Caco-2 (cell line): Measurements from ENCODE around the gene COG8. TPM values are rescaled to one million over a fixed set of nuclear protein-coding genes. Genes with fewer than 3 reads are reported as not detected.

ENCODE experiments used
- BruUV-seq: library from RNA; stranded (reverse); fragments of 400-500 nt; replicated peaks from 2 replicates; lab custom pipeline; 2021; lab: Mats Ljungman, UMichigan
- CTCF ChIA-PET: fragments of 300-600 bp; sonication (Branson Sonifier 250); formaldehyde crosslinking; loops from one replicate; lab custom pipeline; 2022; ENCODE audit warnings: antibody characterized with exemption; lab: Charles Lee
- POLR2A ChIA-PET: fragments of 300-600 bp; sonication (Branson Sonifier 250); formaldehyde crosslinking; loops from one replicate; lab custom pipeline; 2022; ENCODE audit warnings: antibody characterized with exemption; lab: Charles Lee
- DNase-seq, 2 experiments: peaks; one replicate each; pipeline versions ENCODE4 v3.0.0 to v3.0.0-alpha.2; 2020 to 2022
- H3K27me3 ChIP-seq: replicated peaks from 2 replicates; pipeline ENCODE4 v1.6.0; 2011; ENCODE audit warnings: low read length; ENCODE audit not compliant: control insufficient read depth, insufficient read depth
- H3K36me3 ChIP-seq: 2 replicates; pipeline ENCODE4 v1.5.1; 2011; ENCODE audit warnings: low read length; ENCODE audit not compliant: control insufficient read depth, insufficient read depth
- H3K4me1 ChIP-seq: fragments of 250-450 bp; sonication (Bioruptor Pico); 2 replicates; pipeline ENCODE4 v1.5.1; 2020; ENCODE audit warnings: mild to moderate bottlenecking
- H3K4me3 ChIP-seq: 2 replicates; pipeline ENCODE4 v1.5.1; 2011; ENCODE audit warnings: low read depth, mild to moderate bottlenecking, control low read depth, low read length
- H3K9me3 ChIP-seq: fragments of 250-450 bp; sonication (Bioruptor Pico); 2 replicates; pipeline ENCODE4 v1.5.1; 2020; ENCODE audit warnings: mild to moderate bottlenecking, moderate library complexity
- H3K27ac Mint-ChIP-seq: one replicate; pipeline ENCODE4 v1.8.0; 2022; ENCODE audit warnings: mixed read lengths; ENCODE audit not compliant: unreplicated experiment
- H3K27me3 Mint-ChIP-seq: one replicate; pipeline ENCODE4 v1.8.0; 2022; ENCODE audit warnings: mixed read lengths; ENCODE audit not compliant: insufficient read depth, unreplicated experiment
- H3K36me3 Mint-ChIP-seq: one replicate; pipeline ENCODE4 v1.8.0; 2022; ENCODE audit warnings: mild to moderate bottlenecking, mixed read lengths; ENCODE audit not compliant: insufficient read depth, unreplicated experiment
- H3K4me1 Mint-ChIP-seq: one replicate; pipeline ENCODE4 v1.8.0; 2022; ENCODE audit warnings: low read depth, mixed read lengths; ENCODE audit not compliant: unreplicated experiment
- H3K4me3 Mint-ChIP-seq: one replicate; pipeline ENCODE4 v1.8.0; 2022; ENCODE audit warnings: mild to moderate bottlenecking, moderate library complexity, mixed read lengths; ENCODE audit not compliant: unreplicated experiment
- H3K9me3 Mint-ChIP-seq: one replicate; pipeline ENCODE4 v1.8.0; 2022; ENCODE audit warnings: mixed read lengths; ENCODE audit not compliant: unreplicated experiment
- intact Hi-C: fragments of 100-400 bp; cut with micrococcal nuclease; formaldehyde crosslinking; loops from one replicate; pipeline ENCODE4 v1.10.0; 2022; ENCODE audit not compliant: unreplicated experiment
- total RNA-seq: library from RNA; stranded (reverse); gene quantifications from 2 replicates; pipeline ENCODE4 v1.2.3, GENCODE V29; 2022
- TF ChIP-seq, protein P1 (sequence below), 2 experiments: fragments of 200-600 bp in 1 of 2; IDR thresholded peaks; 1 replicate in 1 of 2; 2 replicates in 1 of 2; pipeline versions ENCODE4 v1.5.1 to v1.8.0; 2011 to 2022; ENCODE audit warnings: antibody characterized with exemption in 1 of 2, control low read depth in 1 of 2, inconsistent platforms in 1 of 2, low read depth in 1 of 2, low read length in 1 of 2, mild to moderate bottlenecking in 1 of 2, moderate library complexity in 1 of 2; ENCODE audit not compliant: insufficient read depth in 1 of 2, severe bottlenecking in 1 of 2, unreplicated experiment in 1 of 2

COG8 gene
- total RNA-seq, 1 experiment from 2014 or later = 57.4 TPM

DNA sequence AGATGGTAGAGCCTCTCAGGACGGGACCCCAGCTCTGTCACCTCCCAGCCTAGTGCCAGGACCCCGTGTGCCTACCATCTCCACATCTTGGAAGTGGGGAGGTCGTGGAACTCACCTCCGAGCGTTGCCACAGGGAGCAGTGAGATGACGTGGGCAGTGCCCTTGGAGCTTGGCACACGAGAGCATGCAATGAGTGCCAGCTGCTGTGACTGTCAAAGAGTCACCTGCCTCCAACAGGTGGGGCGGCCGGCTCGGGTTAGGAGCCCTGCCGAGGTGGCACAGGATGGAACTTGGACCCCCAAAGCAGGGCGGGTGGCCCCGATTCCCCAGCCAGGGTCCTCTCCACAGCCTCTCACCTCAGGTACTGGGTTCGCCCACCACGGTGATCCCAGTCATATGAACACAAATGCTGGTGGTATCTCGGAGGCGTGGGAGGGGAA lies 22.7 kb downstream of the COG8 start:
- H3K36me3 ChIP-seq = peaks cover 8% of the 10 kb centered on the region
- no peak for DNase-seq
- H3K27me3 ChIP-seq = no peaks in the 10 kb centered on the region
- BruUV-seq = no TSS peak
- H3K36me3 Mint-ChIP-seq = peaks cover 88% of the 10 kb centered on the region
- H3K4me3 Mint-ChIP-seq = no peak overlapping the region
- H3K27ac Mint-ChIP-seq = no peak overlapping the region
- POLR2A ChIA-PET = interaction anchor here (0.5 kb wide), 1 partner anchor 367 kb away, joined by 4 read pairs; no protein-coding TSS in a partner anchor
- no peak overlapping the region for H3K4me3 ChIP-seq
- 0 out of 2 replicates have a peak, but pooled peaks cover 5% of the 10 kb centered on the region for H3K4me1 ChIP-seq
- H3K9me3 Mint-ChIP-seq = no peaks in the 10 kb centered on the region
- intact Hi-C loops = no loop called here
- H3K4me1 Mint-ChIP-seq = peaks cover 5% of the 10 kb centered on the region
- no peaks in the 10 kb centered on the region for H3K27me3 Mint-ChIP-seq
- H3K9me3 ChIP-seq = no peaks in the 10 kb centered on the region
- TF ChIP-seq, protein P1, sequence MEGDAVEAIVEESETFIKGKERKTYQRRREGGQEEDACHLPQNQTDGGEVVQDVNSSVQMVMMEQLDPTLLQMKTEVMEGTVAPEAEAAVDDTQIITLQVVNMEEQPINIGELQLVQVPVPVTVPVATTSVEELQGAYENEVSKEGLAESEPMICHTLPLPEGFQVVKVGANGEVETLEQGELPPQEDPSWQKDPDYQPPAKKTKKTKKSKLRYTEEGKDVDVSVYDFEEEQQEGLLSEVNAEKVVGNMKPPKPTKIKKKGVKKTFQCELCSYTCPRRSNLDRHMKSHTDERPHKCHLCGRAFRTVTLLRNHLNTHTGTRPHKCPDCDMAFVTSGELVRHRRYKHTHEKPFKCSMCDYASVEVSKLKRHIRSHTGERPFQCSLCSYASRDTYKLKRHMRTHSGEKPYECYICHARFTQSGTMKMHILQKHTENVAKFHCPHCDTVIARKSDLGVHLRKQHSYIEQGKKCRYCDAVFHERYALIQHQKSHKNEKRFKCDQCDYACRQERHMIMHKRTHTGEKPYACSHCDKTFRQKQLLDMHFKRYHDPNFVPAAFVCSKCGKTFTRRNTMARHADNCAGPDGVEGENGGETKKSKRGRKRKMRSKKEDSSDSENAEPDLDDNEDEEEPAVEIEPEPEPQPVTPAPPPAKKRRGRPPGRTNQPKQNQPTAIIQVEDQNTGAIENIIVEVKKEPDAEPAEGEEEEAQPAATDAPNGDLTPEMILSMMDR (IDR thresholded peaks at IDR 0.05; ENCODE audit: insufficient read depth in 1 of 2, low read depth in 1 of 2, low read length in 1 of 2, severe bottlenecking in 1 of 2, unreplicated experiment in 1 of 2) = no peak
- CTCF ChIA-PET = no interaction called here

- H3K36me3 Mint-ChIP-seq = peaks cover 87% of the 10 kb centered on the region
- H3K9me3 ChIP-seq = no peaks in the 10 kb centered on the region
- peaks cover 5% of the 10 kb centered on the region; the same call in 1 of the 2 replicates for H3K4me1 ChIP-seq
- H3K9me3 Mint-ChIP-seq = no peaks in the 10 kb centered on the region
- ChIA-PET POLR2A (interaction anchor here (0.5 to 1.0 kb wide), 3 partner anchors 11 to 368 kb away, joined by 3 to 4 read pairs (median 4); no protein-coding TSS in a partner anchor), CTCF (no interaction called here)
- TF ChIP-seq, protein P1 (IDR thresholded peaks at IDR 0.05; ENCODE audit: insufficient read depth in 1 of 2, low read depth in 1 of 2, low read length in 1 of 2, severe bottlenecking in 1 of 2, unreplicated experiment in 1 of 2) = no peak
- BruUV-seq = no TSS peak
- H3K4me3 ChIP-seq = no peak overlapping the region
- DNase-seq = peak in 1 of 2 experiments; percentile 29
- no peaks in the 10 kb centered on the region for H3K27me3 ChIP-seq
- no peaks in the 10 kb centered on the region for H3K27me3 Mint-ChIP-seq
- peaks cover 5% of the 10 kb centered on the region for H3K4me1 Mint-ChIP-seq
- no peak overlapping the region for H3K27ac Mint-ChIP-seq
- no peak overlapping the region for H3K4me3 Mint-ChIP-seq
- peaks cover 5% of the 10 kb centered on the region for H3K36me3 ChIP-seq
- intact Hi-C loops = no loop called here
Observed at GRCh38 chr16:69315486-69316311, 23.7 kb downstream of the COG8 start.

DNA sequence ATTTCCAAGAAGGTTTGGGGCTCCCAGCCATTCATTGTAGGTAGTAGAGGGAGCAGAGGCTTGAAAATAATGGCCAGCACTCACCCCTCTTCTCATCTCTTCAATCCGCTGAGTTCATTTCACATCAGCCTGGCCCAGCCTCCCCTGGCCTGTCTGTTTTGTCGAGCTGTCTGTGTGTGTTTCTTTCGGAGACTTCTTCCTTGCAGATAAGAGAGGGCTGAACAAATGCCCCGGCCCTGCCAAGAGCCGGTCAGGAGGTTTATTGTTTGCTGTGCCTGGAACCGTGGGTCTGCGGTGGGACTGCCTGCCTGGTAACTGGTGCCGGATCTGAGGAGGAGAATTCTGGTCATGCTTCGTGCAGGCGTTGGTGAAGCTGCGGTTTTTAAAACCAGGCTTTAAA lies 24.8 kb downstream of the COG8 start:
- Mint-ChIP-seq H3K27ac (no peak overlapping the region), H3K4me1 (peaks cover 5% of the 10 kb centered on the region), H3K36me3 (peaks cover 90% of the 10 kb centered on the region), H3K4me3 (no peak overlapping the region), H3K9me3 (no peaks in the 10 kb centered on the region), H3K27me3 (no peaks in the 10 kb centered on the region)
- Histone ChIP-seq H3K36me3 (peaks cover 3% of the 10 kb centered on the region; the same call in 1 of the 2 replicates), H3K27me3 (no peaks in the 10 kb centered on the region), H3K9me3 (no peaks in the 10 kb centered on the region), H3K4me1 (peaks cover 9% of the 10 kb centered on the region; the same call in 1 of the 2 replicates), H3K4me3 (no peak overlapping the region)
- no peak for DNase-seq
- intact Hi-C loops = no loop called here
- TF ChIP-seq, protein P1 (IDR thresholded peaks at IDR 0.05; ENCODE audit: insufficient read depth in 1 of 2, low read depth in 1 of 2, low read length in 1 of 2, severe bottlenecking in 1 of 2, unreplicated experiment in 1 of 2) = no peak
- ChIA-PET POLR2A (interaction anchor here (1.0 kb wide), 1 partner anchor 12 kb away, joined by 3 read pairs; no protein-coding TSS in a partner anchor), CTCF (no interaction called here)
- BruUV-seq = no TSS peak
